NCI-H2029 (cell line): ENCODE data around the gene BTBD8.
"Not testable (repeated sequence)": the region's sequence is repeated elsewhere in the genome, so short reads cannot be mapped to it uniquely, and the experiment has no call there.

Source experiments
- DNase-seq: peaks from one replicate; lab custom pipeline; 2025; lab: John Stamatoyannopoulos, UW

BTBD8 gene

DNA sequence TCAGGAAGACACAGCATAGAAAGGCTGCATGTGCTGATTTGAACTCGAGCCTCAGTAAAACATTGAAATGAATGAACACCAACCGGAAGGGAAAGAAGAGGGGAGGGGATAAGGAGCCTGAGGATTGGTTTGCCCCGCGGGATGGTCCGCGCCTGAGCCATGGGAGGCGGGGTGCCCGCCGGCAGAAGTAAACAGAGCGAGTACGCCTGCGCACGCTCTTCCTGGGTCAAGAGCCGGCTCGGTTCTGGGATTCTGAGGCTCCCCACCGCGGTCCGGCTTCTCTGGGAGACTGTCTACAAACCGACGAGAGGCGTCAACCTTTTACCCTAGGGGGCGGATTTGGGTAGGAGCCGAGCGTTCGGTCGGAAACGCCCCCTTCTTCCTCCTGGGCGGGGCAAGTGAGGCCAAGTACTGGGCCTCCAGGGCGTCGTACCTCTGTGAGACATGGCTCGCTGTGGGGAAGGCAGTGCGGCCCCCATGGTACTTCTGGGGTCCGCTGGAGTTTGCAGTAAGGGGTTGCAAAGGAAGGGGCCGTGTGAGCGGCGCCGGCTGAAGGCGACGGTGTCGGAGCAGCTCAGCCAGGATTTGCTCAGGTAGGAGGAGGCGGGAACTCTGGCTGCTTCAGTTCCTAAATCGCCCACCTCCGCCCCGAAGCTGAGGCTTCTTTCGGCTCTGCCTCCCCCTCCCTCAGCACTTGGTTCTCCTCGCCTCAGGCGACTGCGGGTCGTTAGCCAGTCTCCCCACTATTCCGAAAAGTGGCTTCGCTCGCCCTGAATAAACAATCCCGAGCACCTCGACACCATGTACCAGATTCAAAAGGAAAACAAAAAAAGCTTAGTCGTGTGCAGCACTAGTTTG, at the start of gene BTBD8:
TSS of gene BTBD8 (plus strand) at position 218 of the 858 bp plus-strand sequence. CDS start at position 445, 227 bp downstream.
- DNase-seq, result peak; percentile 82

DNA sequence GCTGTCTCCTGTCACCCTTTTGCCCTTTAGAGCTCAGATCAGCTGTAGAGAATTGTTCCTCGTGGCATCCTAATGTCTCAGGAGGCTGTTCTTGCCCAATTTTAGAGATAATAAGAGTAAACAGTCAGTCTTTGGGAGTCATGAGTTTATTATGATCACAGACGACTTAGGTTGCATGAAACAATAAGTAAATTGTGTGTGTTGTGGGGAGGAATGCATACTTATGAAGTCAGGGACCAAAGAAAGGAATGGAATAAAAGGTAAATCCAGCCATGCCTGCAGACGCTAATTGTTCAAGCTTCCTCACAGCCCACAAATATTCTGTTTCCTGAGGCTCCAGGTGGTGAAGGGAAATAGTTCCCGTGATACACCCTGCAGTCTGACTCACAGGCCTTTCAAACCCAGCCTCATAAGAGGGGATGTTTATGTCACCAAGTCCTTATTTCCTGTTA, 49.5 kb upstream of the BTBD8 start:
- DNase-seq, result no peak

DNA sequence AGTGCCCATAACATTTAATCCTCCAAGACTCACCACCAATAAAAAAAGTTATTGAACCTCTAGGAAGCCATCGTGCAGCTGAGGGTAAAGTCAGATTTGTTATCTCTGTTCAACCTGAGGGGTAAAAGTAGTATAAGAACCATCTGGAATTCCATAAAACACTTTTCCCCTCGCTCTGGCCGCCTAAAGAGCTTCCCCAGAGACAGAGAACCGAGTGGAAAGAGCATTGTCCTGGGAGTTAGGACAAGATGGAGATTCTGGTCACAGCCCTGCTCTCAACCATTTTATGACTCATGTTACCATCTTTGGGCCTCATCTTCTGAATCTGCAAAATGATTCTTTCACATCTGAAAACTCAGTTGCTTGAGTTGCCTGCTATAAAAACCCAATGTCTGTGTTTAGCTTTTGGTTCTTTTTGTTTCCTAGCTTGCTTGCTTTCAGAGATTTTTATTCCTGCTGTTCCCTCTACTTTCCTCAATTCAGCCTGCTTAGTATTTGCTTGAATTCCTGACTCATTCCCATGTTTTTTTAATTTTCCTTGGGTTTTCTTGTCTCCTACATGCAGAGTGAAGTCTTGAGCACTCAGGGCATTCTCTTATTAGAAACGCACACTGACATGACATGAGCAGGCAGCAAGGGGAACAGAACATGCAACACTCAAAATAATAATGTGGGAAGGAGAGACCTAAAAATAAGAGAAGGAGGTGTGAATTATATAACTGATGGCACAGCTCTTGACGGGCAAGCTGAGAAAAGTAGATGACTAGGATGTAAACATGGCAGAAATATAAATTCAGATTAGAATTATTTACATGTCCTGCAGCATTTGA, 48.6 kb upstream of the BTBD8 start:
- no peak for DNase-seq

DNA sequence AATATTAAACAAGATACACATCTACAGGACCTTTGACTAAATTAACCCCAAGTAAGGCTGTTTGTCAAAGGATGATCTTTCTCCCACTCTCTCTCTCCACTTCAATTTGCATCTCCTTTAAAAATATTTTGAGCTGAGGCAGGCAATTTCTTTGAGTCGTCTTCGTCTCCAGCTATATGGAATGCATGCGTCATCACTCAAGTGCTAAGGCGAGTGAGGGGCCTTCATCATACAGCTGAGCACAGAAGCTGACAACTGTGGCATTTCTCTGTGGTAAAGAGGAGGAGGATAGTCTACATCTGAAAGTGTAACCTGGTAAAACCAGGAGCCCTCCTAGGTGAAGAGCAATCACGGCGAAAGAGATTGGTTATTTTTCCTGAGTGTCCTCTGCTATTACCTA, 42.7 kb upstream of the BTBD8 start:
- DNase-seq, result no peak

DNA sequence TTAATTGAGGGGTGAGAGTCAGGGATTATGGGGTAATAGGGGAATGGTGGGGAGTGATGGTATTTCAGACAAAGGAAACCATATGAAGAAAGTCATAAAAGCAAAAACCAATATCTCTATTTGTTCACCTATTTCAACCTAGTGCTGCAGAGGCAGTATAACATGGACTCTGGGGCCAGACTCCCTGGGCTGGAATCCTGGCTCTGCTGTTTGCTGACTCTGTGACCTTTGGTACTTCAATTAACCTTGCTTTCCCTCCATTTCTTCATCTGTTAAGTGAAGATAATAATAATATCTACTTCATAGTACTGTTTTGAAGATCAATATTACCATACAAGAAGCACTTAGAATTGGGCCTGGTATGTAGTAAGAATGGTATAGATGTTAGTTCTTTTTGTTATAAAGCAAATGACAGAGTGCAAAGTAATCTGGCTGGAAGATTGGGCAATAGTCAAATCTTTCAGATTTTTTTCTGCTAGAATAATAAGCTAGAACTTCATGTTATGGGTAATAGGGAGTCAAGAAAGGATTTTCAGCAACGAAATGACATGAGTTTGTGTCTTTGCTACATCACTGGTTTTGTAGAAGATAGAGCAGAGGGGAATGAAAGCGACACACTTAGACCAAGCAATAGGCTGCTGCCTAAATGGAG, 41.3 kb upstream of the BTBD8 start:
- no peak for DNase-seq

DNA sequence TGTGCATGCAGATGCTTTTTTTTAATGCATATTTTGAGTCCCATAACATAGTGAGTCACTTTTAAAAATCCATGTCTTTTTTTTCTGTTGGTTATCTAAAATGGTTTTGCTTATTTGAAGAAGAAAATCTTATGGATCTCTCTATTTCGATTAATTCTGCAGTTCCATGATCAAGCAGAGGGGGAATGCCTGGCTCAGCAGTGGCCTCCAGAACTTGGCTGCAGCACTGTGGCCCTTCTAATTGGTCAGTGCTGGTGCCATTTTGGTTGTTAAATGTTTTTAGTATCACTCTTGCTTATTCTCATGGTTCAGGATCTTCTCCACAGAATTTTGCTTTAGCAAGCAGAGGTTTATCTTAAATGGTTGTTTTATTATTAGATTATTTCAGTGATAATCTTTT, 39.2 kb upstream of the BTBD8 start:
- no peak for DNase-seq

DNA sequence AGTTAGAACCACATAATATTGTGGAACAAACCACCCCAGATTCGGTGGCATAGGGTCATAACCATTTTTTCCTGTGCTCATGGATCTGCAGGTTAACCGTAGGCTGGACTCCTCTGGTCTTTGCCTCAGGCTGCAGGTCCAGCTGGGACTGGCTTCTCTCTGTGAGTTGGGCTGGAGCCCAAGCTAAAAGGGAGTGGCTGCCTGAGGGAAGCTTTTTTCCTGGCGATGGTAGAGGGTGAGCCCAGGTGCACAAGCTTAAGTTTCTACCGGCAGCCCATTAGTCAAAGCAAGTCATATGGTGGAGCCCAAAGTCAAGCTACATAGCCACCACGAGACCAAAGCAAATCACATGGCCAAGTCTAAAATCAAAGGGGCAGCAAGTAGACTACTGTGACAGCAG, 36.5 kb upstream of the BTBD8 start:
- no peak for DNase-seq

DNA sequence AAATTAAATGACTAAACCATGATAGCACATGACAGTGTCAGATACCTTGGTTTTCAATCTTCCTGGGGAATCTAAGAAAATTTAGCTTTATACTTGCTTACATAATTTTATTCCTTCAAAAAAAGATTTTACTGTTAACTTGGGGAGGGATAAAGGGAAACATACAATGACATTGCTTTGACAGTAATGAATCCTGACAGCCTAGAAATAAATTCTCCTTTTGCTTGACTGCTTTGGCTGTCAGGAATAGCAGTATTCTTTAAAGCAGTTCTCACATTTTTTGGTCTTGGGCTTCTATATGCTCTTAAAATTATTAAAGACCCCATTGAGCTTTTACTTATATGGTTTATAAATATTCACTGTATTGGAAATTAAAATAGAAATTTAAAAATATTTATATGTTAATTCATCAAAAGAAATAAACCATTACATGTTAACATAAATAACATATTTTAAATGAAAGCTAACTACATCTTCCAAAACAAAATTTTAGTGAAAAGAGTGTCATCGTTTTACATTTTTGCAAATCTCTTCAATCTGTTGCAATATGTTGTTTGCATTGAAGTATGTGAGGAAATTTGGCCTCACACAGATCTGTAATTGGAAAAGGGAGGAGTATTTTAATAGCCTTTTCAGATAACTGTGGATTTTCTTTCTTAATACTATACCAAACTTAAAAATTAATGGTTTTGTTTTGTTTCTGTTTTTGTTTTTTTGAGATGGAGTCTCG, 34.2 kb upstream of the BTBD8 start:
- no peak for DNase-seq

DNA sequence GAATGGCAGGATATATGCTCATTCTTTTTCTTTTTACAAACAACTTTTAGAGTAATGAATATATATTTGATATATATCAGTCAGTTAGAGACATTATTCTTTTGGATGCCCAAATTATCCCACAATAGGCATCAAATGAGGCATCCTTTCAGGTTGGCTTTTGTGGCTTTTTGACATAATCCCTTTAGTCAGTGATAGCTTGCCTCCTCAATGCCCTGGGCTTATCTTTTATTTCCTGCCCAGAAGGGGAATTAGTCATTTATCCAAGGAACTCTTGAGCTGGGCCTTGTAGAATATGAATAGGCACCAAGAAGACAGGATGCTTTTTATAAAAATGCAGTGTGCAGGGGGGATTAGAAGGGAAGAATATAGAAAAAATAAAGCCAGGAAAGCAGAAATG, 28.2 kb upstream of the BTBD8 start:
- no peak for DNase-seq

DNA sequence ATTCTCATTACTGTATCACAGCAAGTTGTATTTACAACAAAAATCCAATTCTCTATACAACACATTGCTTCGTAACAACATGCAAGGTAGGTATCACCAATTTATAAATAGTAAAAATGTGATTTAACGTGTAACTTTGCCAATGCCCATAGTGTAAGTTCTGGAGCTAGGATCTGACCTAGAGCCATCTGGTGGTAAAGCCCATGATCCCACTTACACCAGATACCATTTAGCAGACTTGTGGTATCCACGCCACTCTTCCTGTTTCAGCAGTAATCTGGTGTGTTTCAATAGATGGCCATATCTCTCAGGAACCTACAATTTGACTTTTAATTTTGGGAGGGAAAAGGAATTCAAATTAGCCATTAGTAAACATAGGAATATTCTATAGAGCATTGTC, 15.1 kb upstream of the BTBD8 start:
- no peak for DNase-seq

DNA sequence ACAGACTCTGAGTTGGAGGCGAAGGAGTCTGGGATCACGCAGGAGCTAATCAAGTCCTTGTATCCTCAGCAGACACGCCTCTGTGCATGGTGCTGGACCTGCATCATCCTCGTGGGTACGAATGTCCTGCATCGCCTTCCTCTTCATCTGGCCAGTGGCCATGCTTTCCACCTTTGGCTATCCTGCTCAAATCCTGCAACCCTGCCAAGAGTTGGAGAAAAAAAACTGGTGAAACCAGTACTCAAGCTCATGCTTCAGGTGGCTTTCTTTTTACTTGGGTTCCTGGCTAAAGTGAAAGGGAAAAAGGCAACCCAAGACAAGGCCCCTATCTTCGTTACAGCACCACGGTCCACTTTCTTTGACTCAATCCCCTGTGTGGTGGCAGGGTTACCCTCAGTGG, 13.8 kb upstream of the BTBD8 start:
- no peak for DNase-seq

DNA sequence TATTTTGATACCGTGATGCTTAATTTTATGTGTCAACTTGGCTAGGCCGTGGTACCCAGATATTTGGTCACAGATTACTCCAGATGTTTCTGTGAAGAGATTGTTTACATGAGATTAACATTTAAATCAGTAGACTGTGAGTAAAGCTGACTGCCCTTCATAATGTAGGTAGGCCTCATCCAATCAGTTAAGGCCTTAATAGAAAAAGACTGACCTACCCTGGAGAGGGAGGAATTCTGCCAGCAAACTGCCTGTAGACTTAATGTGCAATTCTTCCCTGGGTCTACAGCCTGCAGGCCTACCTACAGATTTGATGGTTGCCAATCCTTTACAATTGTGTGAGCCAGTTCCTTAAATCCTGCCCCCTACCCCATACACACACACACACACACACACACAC, 9.3 kb upstream of the BTBD8 start:
- no peak for DNase-seq

DNA sequence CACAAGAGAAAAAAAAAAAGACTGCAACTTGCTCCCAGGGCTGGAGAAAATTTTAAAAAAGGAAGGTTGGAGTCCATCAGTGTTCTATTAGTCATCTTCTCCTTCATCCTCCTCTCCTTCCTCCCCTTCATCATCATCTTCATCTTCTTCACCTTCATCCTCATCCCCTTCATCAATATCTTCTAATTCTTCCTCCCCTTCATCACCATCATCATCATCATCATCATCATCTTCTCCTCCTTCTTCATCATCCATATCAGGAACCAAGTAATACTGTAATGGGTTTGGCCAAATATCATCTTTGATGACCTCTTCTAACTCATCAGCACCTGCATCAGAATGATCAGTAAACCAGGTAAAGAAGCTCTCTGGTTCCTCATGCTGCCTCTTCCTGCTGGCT, 5.7 kb upstream of the BTBD8 start:
- not testable (repeated sequence) for DNase-seq

DNA sequence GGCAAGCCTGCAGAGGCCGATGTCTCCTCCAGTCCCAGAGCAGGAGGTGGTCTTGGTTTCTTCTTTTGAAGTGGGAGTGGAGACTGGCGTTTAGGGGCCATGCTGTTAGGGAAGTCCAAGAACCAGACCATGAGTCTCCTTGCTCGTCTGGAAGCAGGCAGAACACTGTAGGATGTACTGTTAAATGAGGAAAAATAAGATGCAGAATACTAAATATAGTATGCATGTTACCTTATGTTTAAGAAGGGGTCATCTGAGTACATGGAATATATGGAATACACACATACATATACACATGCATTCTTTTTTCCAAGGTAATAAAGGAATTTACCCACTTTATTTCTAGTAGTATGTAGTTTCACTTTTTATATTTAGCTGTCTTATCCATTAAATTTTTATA, 4.8 kb upstream of the BTBD8 start, which contains the start of gene SETSIP:
TSS of gene SETSIP (minus strand) at position 101 of the 400 bp plus-strand sequence. CDS start at position 101, 0 bp downstream.
- DNase-seq, result no peak

DNA sequence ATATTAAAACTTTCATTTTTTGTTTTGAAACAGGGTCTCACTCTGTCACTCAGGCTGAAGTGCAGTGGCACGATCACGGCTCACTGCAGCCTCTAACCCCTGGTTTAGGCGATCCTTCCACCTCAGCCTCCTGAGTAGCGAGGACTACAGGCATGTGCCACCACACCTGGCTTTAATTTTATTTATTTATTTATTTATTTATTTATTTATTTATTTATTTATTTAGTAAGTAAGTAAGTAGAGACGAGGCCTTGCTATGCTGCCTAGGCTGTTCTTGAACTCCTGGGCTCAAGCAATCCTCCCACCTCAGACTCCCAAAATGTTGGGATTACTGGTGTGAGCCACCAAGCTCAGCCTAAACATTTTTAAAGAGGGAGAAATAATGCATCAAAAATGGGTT, 3.8 kb upstream of the BTBD8 start:
- no peak for DNase-seq

DNA sequence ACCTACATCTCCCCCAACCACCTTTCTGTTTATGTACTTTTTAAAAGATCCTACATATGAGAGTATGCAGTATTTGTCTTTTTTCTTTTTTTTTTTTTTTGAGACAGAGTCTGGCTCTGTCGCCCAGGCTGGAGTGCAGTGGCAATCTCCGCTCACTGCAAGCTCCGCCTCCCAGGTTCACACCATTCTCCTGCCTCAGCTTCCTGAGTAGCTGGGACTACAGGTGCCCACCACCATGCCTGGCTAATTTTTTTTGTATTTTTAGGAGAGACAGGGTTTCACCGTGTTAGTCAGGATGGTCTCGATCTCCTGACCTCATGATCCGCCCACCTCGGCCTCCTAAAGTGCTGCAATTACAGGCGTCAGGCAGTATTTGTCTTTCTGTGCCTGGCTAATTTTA, 2.1 kb upstream of the BTBD8 start:
- DNase-seq, result not testable (repeated sequence)

DNA sequence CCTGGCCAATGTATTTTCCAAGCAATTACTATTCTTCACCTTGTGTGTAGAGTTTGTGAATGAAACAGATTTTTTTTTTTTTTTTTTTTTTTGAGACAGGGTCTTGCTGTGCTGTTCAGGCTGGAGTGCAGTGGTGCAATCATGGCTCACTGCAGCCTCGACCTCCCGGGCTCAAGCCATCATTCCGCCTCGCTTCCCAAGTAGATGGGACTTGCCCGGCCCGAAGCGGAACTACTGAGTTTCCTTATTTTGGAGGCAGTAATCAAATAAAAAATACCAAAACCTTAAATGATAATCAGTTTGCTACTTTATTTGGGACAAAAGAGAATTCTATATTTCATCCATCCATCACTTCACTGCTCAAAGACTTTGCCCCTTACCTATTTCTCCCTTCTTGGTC, 704 bp upstream of the BTBD8 start:
- no peak for DNase-seq

DNA sequence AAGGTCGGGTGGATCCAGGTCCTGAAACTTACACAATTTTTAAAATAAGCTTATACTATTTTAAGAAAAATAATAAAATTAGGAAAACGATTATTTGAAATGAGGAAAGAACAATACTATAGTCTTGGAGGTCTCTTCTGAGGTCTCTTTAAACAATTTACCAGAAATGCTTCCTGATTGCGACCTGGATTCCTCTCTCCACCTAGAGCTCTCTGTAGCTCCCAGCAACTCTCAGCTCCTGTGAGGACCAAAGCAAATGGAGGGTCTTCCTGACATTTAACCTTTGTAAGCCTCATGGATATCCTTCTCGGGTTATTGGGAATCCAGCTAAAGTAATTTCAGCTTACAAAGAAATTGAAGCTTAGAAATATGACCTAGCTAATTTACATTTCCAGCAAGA, 886 bp downstream of the BTBD8 start:
- DNase-seq, result no peak

DNA sequence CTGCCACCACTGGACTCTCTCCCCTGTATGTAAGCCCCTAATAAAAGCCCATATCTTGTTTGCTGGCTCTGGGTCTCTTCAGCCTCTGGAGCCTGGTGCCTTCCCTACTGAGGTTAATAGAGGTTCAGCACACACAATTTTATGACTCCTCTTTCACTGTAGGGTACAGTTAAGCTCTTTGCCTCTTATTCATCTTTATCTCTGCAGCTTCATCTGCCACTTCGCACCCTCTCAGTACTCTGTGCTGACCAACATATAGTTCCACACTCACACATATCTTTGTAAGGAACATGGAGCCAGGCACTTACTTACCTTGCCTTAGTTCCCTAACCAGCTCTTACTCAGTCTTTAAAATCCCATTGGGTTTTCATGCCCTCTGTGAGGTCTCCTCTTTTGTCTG, 4.5 kb downstream of the BTBD8 start:
- DNase-seq, result no peak

DNA sequence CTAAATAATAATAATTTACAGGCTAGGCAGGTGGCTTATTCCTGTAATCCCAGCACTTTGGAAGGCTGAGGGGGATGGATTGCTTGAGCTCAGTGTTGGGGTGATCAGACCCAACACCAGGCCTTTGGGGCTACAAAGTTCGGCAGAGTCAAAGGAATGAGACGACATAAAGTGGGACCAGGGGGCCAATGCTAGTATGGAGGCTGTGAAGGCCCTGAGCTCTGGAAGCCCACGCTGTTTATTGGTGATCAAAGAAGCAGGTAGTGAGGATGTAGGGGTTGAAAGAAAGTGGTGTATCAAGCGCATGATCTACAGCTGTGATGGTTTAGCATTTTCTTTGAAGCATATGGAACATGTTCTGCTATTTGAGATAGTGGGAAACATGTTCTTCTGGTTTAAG, 5.6 kb downstream of the BTBD8 start:
- no peak for DNase-seq

DNA sequence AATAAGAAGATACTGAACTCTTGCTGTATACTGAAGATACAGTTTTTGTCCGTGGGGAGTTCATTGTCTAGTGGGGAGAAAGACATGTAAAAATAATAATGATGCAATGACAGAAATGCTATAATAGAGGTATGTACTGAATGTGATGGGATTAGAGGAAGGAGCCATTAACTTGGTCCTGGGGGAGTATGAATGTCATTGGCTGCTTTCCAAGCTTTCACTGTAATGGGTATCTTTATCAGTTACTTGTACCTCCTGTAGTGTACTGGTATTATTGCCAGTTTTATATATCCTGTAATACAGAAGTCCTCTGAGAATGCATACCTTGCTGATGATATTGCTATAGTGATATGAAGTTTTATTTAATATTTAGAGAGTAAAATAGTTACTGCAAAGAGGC, 7.4 kb downstream of the BTBD8 start:
- no peak for DNase-seq

DNA sequence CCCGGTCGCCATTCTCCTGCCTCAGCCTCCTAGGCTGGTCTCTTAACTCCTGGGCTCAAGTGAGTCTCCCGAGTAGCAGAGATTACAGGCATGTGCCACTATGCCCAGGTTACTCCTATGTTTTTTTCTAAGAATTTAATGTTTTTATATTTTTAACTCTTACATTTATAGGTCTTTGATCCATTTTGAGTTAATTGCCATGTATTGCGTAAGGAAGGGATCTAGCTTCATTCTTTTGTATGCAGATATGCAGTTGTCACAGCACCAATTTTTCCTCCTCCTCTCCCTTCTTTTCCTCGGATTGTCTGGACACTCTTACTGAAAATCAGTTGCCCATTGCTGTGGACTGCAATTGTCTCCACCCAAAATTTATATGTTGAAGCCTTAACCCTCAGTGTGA, 11.5 kb downstream of the BTBD8 start:
- DNase-seq, result no peak
